ENCODE measurements around the gene LRRC34. TPM values are rescaled to one million over a fixed set of nuclear protein-coding genes. Genes with fewer than 3 reads are reported as not detected.

LRRC34 gene
- total RNA-seq, 6 donors from 2014 or later = 0.78 to 12.9 (median 3.9) TPM

DNA sequence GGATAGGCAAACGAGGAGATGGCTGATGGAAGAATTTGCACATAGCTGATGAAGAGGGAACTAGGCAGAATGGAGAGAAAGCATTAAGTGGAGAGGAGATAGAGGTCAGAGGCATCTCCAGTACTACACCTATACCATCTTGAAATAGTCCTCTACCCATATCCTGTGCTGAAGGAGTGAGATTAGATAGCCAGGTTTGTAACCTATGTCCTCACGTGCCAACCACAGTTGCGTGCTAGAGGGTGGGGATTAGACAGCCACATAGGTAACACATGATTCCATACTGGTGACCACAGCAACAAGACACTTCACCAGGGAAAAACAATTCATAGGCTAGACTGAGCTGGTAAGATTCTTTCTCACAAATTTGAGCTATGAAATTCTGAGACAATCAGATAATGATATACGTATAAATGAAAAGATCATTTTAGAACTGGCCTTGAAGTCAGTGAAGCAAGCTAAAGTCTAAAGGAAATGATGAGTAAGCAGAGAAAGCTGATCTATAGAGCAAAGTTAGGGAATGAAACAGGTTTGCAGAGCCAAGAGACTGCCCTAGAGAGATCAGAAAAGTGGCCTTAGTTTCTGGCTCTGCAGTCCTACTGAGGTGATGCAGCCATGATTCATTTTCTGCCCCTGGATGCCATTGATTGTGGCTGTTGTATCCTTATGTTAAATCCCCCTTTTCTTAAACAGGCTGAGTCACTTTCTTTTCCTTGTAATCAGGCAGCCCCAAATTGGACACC, 21.8 kb downstream of the LRRC34 start:
- TF ChIP-seq POLR2A (IDR thresholded peaks at IDR 0.05) (no peak), POLR2AphosphoS5 (IDR thresholded peaks at IDR 0.05) (no peak), EP300 (IDR thresholded peaks at IDR 0.05) (no peak)
- TF ChIP-seq, protein P1, sequence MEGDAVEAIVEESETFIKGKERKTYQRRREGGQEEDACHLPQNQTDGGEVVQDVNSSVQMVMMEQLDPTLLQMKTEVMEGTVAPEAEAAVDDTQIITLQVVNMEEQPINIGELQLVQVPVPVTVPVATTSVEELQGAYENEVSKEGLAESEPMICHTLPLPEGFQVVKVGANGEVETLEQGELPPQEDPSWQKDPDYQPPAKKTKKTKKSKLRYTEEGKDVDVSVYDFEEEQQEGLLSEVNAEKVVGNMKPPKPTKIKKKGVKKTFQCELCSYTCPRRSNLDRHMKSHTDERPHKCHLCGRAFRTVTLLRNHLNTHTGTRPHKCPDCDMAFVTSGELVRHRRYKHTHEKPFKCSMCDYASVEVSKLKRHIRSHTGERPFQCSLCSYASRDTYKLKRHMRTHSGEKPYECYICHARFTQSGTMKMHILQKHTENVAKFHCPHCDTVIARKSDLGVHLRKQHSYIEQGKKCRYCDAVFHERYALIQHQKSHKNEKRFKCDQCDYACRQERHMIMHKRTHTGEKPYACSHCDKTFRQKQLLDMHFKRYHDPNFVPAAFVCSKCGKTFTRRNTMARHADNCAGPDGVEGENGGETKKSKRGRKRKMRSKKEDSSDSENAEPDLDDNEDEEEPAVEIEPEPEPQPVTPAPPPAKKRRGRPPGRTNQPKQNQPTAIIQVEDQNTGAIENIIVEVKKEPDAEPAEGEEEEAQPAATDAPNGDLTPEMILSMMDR (IDR thresholded peaks at IDR 0.05) = no peak
- peaks cover 10 to 54% (median 14%) of the 10 kb centered on the region in 4 donors for H3K36me3 ChIP-seq
- ATAC-seq (ENCODE audit: low FRiP score in 2 of 2) (no peak), DNase-seq (no peak)
- no peak overlapping the region for H3K4me3 ChIP-seq
- no peak overlapping the region for H3K27ac ChIP-seq
- no peaks in the 10 kb centered on the region for H3K9me3 ChIP-seq
- WGBS, 2 donors = 88% methylated on average over 4 of the region's 4 CpGs
- H3K27me3 ChIP-seq = no peaks in the 10 kb centered on the region
- no peaks in the 10 kb centered on the region for H3K4me1 ChIP-seq

DNA sequence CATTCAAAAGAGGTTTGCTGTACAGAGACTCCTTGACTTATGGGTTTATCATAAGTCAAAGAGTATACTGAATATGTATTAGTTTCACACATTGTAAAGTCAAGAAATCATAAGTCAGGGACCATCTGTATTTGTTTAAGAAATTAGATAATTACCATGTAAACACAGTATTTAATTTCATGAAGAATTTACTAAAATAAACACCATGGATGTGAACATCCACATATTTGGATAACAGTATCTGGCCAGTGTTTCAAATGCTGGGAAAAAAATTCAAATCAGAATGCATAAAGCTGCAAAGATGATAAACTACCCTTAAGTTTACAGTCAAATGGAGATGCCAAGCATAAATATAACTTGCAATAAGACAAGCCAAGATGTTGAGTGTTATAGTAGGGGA, 22.5 kb downstream of the LRRC34 start:
- Histone ChIP-seq H3K9me3 (no peaks in the 10 kb centered on the region), H3K4me3 (no peak overlapping the region), H3K27ac (no peak overlapping the region), H3K4me1 (no peaks in the 10 kb centered on the region), H3K27me3 (no peaks in the 10 kb centered on the region), H3K36me3 (peaks cover 10 to 61% (median 19%) of the 10 kb centered on the region in 4 donors)
- ATAC-seq (ENCODE audit: low FRiP score in 2 of 2) = no peak
- no peak for DNase-seq
- TF ChIP-seq POLR2A (IDR thresholded peaks at IDR 0.05) (no peak), EP300 (IDR thresholded peaks at IDR 0.05) (no peak), POLR2AphosphoS5 (IDR thresholded peaks at IDR 0.05) (no peak)
- TF ChIP-seq, protein P1 (IDR thresholded peaks at IDR 0.05) = no peak

DNA sequence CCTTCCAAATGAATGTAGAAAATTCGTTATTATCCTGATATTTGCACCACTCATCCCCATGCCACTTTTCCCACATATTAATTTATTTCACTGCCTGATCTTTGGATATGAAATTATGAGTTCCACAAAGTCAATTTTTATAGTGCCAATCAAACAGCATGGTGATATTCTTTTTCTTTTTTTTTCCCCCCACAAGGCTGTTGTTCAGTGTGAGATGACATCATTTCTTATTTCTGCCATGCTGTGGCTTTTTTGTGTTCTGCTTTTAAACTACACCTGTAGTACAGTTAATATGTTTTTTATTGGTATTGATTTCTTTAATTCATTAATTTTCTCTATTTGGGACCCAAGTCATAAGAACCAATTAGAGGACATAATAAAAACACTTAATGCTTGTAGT, 24.9 kb downstream of the LRRC34 start:
- 76 to 81% methylated on average over 1 of the region's 1 CpG for WGBS, 2 donors
- no peak overlapping the region for H3K27ac ChIP-seq
- DNase-seq (no peak), ATAC-seq (ENCODE audit: low FRiP score in 2 of 2) (no peak)
- no peaks in the 10 kb centered on the region for H3K9me3 ChIP-seq
- H3K36me3 ChIP-seq = peaks cover 22 to 81% (median 35%) of the 10 kb centered on the region in 4 donors
- H3K4me3 ChIP-seq = no peak overlapping the region
- H3K4me1 ChIP-seq = no peaks in the 10 kb centered on the region
- H3K27me3 ChIP-seq = no peaks in the 10 kb centered on the region
- TF ChIP-seq EP300 (IDR thresholded peaks at IDR 0.05) = no peak
- no peak for TF ChIP-seq POLR2A (IDR thresholded peaks at IDR 0.05)
- TF ChIP-seq, protein P1 (IDR thresholded peaks at IDR 0.05) = no peak
- no peak for TF ChIP-seq POLR2AphosphoS5 (IDR thresholded peaks at IDR 0.05)

DNA sequence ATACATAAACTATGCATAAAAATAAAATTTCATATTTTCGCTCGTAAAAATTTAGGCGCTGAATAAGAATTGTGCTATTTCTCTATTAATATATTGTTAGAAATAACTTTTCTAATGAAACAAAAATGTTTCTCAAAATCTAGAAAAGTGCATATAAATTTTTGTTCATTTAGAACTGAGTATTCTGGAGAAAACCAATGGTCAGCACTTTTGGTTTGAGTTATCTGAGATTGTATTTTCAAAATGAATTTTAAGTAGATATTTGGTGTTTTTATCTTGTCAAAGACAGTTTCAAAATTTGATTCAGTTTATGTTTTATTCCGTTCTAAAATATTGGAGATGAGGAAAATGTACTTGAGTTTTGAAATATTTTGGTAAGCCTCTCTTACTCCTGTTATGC, 25.6 kb downstream of the LRRC34 start:
- Histone ChIP-seq H3K27me3 (no peaks in the 10 kb centered on the region), H3K27ac (no peak overlapping the region), H3K36me3 (peaks cover 28 to 84% (median 41%) of the 10 kb centered on the region in 4 donors), H3K4me1 (no peaks in the 10 kb centered on the region), H3K4me3 (no peak overlapping the region), H3K9me3 (no peaks in the 10 kb centered on the region)
- no peak for ATAC-seq (ENCODE audit: low FRiP score in 2 of 2)
- DNase-seq = no peak
- WGBS, 2 donors = 97% methylated on average over 4 of the region's 4 CpGs
- TF ChIP-seq, protein P1 (IDR thresholded peaks at IDR 0.05) = no peak
